Psoas muscle (tissue), 8 donors: Measurements from ENCODE around the gene WWOX. TPM values are rescaled to one million over a fixed set of nuclear protein-coding genes. Genes with fewer than 3 reads are reported as not detected.

Source experiments
- ATAC-seq, 4 donors: fragments of 200-7000 bp; cut with Tn5 transposase; one replicate each; pipeline ENCODE4 v1.9.1; 2020; ENCODE audit warnings: moderate library complexity in 3 of 4, mild to moderate bottlenecking in 2 of 4
- DNase-seq, 2 donors: peaks; one replicate each; pipeline ENCODE4 v3.0.0-alpha.2; 2020
- H3K27ac ChIP-seq: fragments of 200-600 bp; one replicate; pipeline ENCODE4 v1.8.0; 2022
- H3K27me3 ChIP-seq, 3 donors: fragments of 200-600 bp in 1 of 3; one replicate each; pipeline versions ENCODE4 v1.6.1 to v1.8.0; 2013 to 2022; ENCODE audit warnings: low read length in 2 of 3, mild to moderate bottlenecking in 2 of 3, moderate library complexity in 1 of 3; ENCODE audit not compliant: insufficient read depth in 3 of 3
- H3K36me3 ChIP-seq, 2 donors: fragments of 200-600 bp in 1 of 2; one replicate each; pipeline versions ENCODE4 v1.6.1 to v1.8.0; 2013 to 2022; ENCODE audit warnings: low read depth in 1 of 2, mild to moderate bottlenecking in 1 of 2, moderate library complexity in 1 of 2; ENCODE audit not compliant: insufficient read depth in 1 of 2
- H3K4me1 ChIP-seq: fragments of 200-600 bp; one replicate; pipeline ENCODE4 v1.8.0; 2022
- H3K4me3 ChIP-seq: fragments of 200-600 bp; one replicate; pipeline ENCODE4 v1.8.0; 2022; ENCODE audit warnings: mild to moderate bottlenecking
- H3K9me3 ChIP-seq: fragments of 200-600 bp; one replicate; pipeline ENCODE4 v1.8.0; 2022
- CTCF ChIP-seq: fragments of 200-600 bp; IDR thresholded peaks from one replicate; pipeline ENCODE4 v1.8.0; 2022; ENCODE audit warnings: antibody characterized with exemption
- WGBS, 3 donors: extraction: QIAGEN DNeasy Blood & Tissue Kit; methylation state at CpG; one replicate each; pipeline versions ENCODE4 v1.1.6 to v1.1.7; 2013; 5-methylcytosine and 5-hydroxymethylcytosine counted together
- intact Hi-C, 2 donors: fragments of 100-400 bp; cut with DNase I; formaldehyde crosslinking; loops; one replicate each; pipeline versions ENCODE4 v1.11.0 to v1.14.2; 2022
- polyA plus RNA-seq, 3 donors: library from polyadenylated mRNA; stranded (reverse); fragments of 200-250 nt; gene quantifications; one replicate each; pipeline ENCODE4 v1.2.3, GENCODE V29; 2013
- total RNA-seq, 4 donors: library from RNA; stranded (reverse); fragmentation: NEBNext Ultra II Directional in 2 of 4; extraction: Animal tissue kit (Norgen Biotek cat#: 25700) in 2 of 4; gene quantifications; one replicate each; pipeline versions ENCODE4 v1.2.1 to v1.2.4, GENCODE V29; 2021 to 2023
- donor health status: healthy with polysubstance abuse.
- donor health status: DM: no; HTN: no; CAD: no; lungs with moderate emphysema.
- donor health status: Bipolar disorder and iron deficiency.
- donor health status: healthy.
- donor health status: DM: yes; HTN: yes; CAD: no.
- donor health status: DM: no; HTN: no; CAD: no.
- donor health status: DM: no; HTN: no; CAD: no.
- donor health status: DM: yes; HTN: yes; CAD: no.

The WWOX gene
- total and polyA plus RNA-seq, 7 donors, result 3.1 to 6.6 (median 5.0) TPM

- DNase-seq, result no peak
- WGBS, 3 donors, result 83 to 93% (median 91%) methylated on average over 4 of the region's 4 CpGs
Measured at GRCh38 chr16:78105517-78105916, 6.1 kb downstream of the WWOX start.

GRCh38 chr16:78106686-78107085 is 7.2 kb downstream of the WWOX start:
- Histone ChIP-seq H3K4me3 (no peak overlapping the region), H3K9me3 (no peaks in the 10 kb centered on the region), H3K27me3 (no peaks in the 10 kb centered on the region), H3K27ac (no peak overlapping the region), H3K36me3 (peaks cover 3 to 20% of the 10 kb centered on the region in 2 donors), H3K4me1 (no peaks in the 10 kb centered on the region)
- DNase-seq, result no peak
- ATAC-seq, result peak in 2 of 4 donors; percentile 46 to 73
- no peak for TF ChIP-seq CTCF
- intact Hi-C loops, result loop anchor here in 1 of 2 donors (5.0 kb wide), 1 partner anchor 871 kb away; no protein-coding TSS in a partner anchor
- WGBS, 3 donors, result 30 to 56% (median 42%) methylated on average over 8 of the region's 8 CpGs

More at GRCh38 chr16:78105517-78105916, 6.1 kb downstream of the WWOX start:
- ATAC-seq, result no peak
- Histone ChIP-seq H3K4me1 (peaks cover 2% of the 10 kb centered on the region), H3K27me3 (no peaks in the 10 kb centered on the region), H3K36me3 (peaks cover 0 to 13% of the 10 kb centered on the region in 2 donors), H3K27ac (no peak overlapping the region), H3K9me3 (no peaks in the 10 kb centered on the region), H3K4me3 (no peak overlapping the region)
- TF ChIP-seq CTCF, result no peak
- intact Hi-C loops, result loop anchor here in 1 of 2 donors (5.0 kb wide), 1 partner anchor 872 kb away; no protein-coding TSS in a partner anchor

GRCh38 chr16:78108451-78108850 is 9.0 kb downstream of the WWOX start:
- intact Hi-C loops, result loop anchor here in 1 of 2 donors (5.0 kb wide), 1 partner anchor 869 kb away; no protein-coding TSS in a partner anchor
- Histone ChIP-seq H3K4me3 (no peak overlapping the region), H3K27me3 (no peaks in the 10 kb centered on the region), H3K9me3 (no peaks in the 10 kb centered on the region), H3K27ac (no peak overlapping the region), H3K36me3 (peaks cover 6 to 27% of the 10 kb centered on the region in 2 donors), H3K4me1 (no peaks in the 10 kb centered on the region)
- 74 to 83% (median 77%) methylated on average over 5 of the region's 5 CpGs for WGBS, 3 donors
- no peak for ATAC-seq
- DNase-seq, result no peak
- no peak for TF ChIP-seq CTCF

GRCh38 chr16:78113258-78113657 is 13.8 kb downstream of the WWOX start:
- TF ChIP-seq CTCF, result no peak
- intact Hi-C loops, result no loop called here
- Histone ChIP-seq H3K4me3 (no peak overlapping the region), H3K36me3 (peaks cover 6 to 48% of the 10 kb centered on the region in 2 donors), H3K9me3 (no peaks in the 10 kb centered on the region), H3K4me1 (no peaks in the 10 kb centered on the region), H3K27me3 (no peaks in the 10 kb centered on the region), H3K27ac (no peak overlapping the region)
- DNase-seq (no peak), ATAC-seq (no peak)
- WGBS, 3 donors, result 97 to 100% (median 98%) methylated on average over 2 of the region's 2 CpGs

GRCh38 chr16:78115659-78116058 is 16.2 kb downstream of the WWOX start:
- peaks cover 6 to 42% of the 10 kb centered on the region in 2 donors for H3K36me3 ChIP-seq
- intact Hi-C loops, result no loop called here
- WGBS, 3 donors, result 91 to 96% (median 92%) methylated on average over 5 of the region's 5 CpGs
- no peaks in the 10 kb centered on the region for H3K4me1 ChIP-seq
- no peaks in the 10 kb centered on the region for H3K27me3 ChIP-seq
- no peak for TF ChIP-seq CTCF
- no peak overlapping the region for H3K4me3 ChIP-seq
- ATAC-seq (no peak), DNase-seq (no peak)
- H3K9me3 ChIP-seq, result no peaks in the 10 kb centered on the region
- H3K27ac ChIP-seq, result no peak overlapping the region
